B cell (primary cell): ENCODE measurements around the gene CES4A. TPM values are rescaled to one million over a fixed set of nuclear protein-coding genes. Genes with fewer than 3 reads are reported as not detected.

Source experiments
- ATAC-seq: fragments of 200-7000 bp; cut with Tn5 transposase; one replicate; pipeline ENCODE4 v1.10.0; 2021; ENCODE audit warnings: low read depth, mild to moderate bottlenecking, moderate number of reproducible peaks, moderate library complexity
- CTCF ChIA-PET: fragments of 350-600 bp; sonication (Branson Sonifier 250); formaldehyde crosslinking; loops from one replicate; lab custom pipeline; 2021; ENCODE audit warnings: antibody characterized with exemption, inconsistent platforms; lab: Charles Lee
- POLR2A ChIA-PET: fragments of 350-600 bp; sonication (Branson Sonifier 250); formaldehyde crosslinking; loops from one replicate; lab custom pipeline; 2021; ENCODE audit warnings: antibody characterized with exemption; lab: Charles Lee
- DNase-seq: peaks from one replicate; pipeline ENCODE4 v3.0.0; 2013
- H2AFZ ChIP-seq: 2 replicates; pipeline ENCODE4 v1.6.1; 2012; ENCODE audit warnings: mild to moderate bottlenecking, low read depth, low read length; ENCODE audit not compliant: insufficient read depth, poor library complexity, severe bottlenecking
- H3K27ac ChIP-seq, 2 donors: 1 replicate in 1 of 2; 2 replicates in 1 of 2; pipeline ENCODE4 v1.5.1; 2012 to 2013; ENCODE audit warnings: low read length in 2 of 2, mild to moderate bottlenecking in 2 of 2, moderate library complexity in 1 of 2
- H3K27me3 ChIP-seq, 4 experiments: fragments of 200-600 bp in 1 of 4; sonication (generic) in 1 of 4; replicated peaks in 1 of 4; 1 replicate in 2 of 4; 2 replicates in 2 of 4; pipeline versions ENCODE4 v1.6.1 to v1.7.0; 2013 to 2016; ENCODE audit warnings: low read length in 3 of 4, mild to moderate bottlenecking in 2 of 4, mixed read lengths in 1 of 4, moderate library complexity in 1 of 4; ENCODE audit not compliant: insufficient read depth in 4 of 4, control insufficient read depth in 3 of 4; ENCODE audit errors: control extremely low read depth in 1 of 4
- H3K36me3 ChIP-seq, 2 experiments: replicated peaks in 1 of 2; 1 replicate in 1 of 2; 2 replicates in 1 of 2; pipeline versions ENCODE4 v1.6.1 to v1.7.1; 2013; ENCODE audit warnings: low read length in 1 of 2; ENCODE audit not compliant: insufficient read depth in 2 of 2, control insufficient read depth in 1 of 2; ENCODE audit errors: control extremely low read depth in 1 of 2, extremely low read depth in 1 of 2
- H3K4me1 ChIP-seq, 2 donors: fragments of 200-600 bp in 1 of 2; sonication (generic) in 1 of 2; 1 replicate in 1 of 2; 2 replicates in 1 of 2; pipeline versions ENCODE4 v1.5.1 to v1.6.1; 2013 to 2017; ENCODE audit warnings: low read length in 2 of 2; ENCODE audit not compliant: control insufficient read depth in 2 of 2, insufficient read depth in 2 of 2
- H3K4me2 ChIP-seq: replicated peaks from 2 replicates; pipeline ENCODE3; 2012; ENCODE audit warnings: mild to moderate bottlenecking, low read depth, low read length; ENCODE audit not compliant: poor library complexity, severe bottlenecking
- H3K4me3 ChIP-seq, 5 experiments: fragments of 200-600 bp in 1 of 5; sonication (generic) in 1 of 5; 1 replicate in 3 of 5; 2 replicates in 2 of 5; pipeline versions ENCODE4 v1.5.1 to v1.7.0; 2011 to 2016; ENCODE audit warnings: low read length in 4 of 5, mild to moderate bottlenecking in 4 of 5, low read depth in 2 of 5, control low read depth in 1 of 5, moderate library complexity in 1 of 5; ENCODE audit not compliant: insufficient read depth in 1 of 5; ENCODE audit errors: control extremely low read depth in 1 of 5, extremely low read depth in 1 of 5
- H3K79me2 ChIP-seq: fragments of 200-600 bp; sonication (generic); one replicate; pipeline ENCODE4 v1.6.0; 2016; ENCODE audit warnings: low read length; ENCODE audit not compliant: control insufficient read depth, insufficient read depth
- H3K9ac ChIP-seq: fragments of 200-600 bp; sonication (generic); 2 replicates; pipeline ENCODE4 v1.6.1; 2017; ENCODE audit warnings: mild to moderate bottlenecking, low read length, moderate library complexity
- H3K9me3 ChIP-seq, 3 donors: one replicate each; pipeline versions ENCODE4 v1.6.1 to v1.7.1; 2013; ENCODE audit warnings: low read length in 2 of 3; ENCODE audit not compliant: control insufficient read depth in 2 of 3, insufficient read depth in 1 of 3; ENCODE audit errors: control extremely low read depth in 1 of 3
- H4K20me1 ChIP-seq: 2 replicates; pipeline ENCODE4 v1.6.0; 2012; ENCODE audit warnings: mild to moderate bottlenecking, low read length; ENCODE audit not compliant: insufficient read depth, control insufficient read depth, poor library complexity, severe bottlenecking
- H3K27ac Mint-ChIP-seq: one replicate; pipeline ENCODE4 v1.8.0; 2021; ENCODE audit warnings: mixed read lengths
- H3K27me3 Mint-ChIP-seq: one replicate; pipeline ENCODE4 v1.8.0; 2021; ENCODE audit warnings: mixed read lengths
- H3K4me1 Mint-ChIP-seq: one replicate; pipeline ENCODE4 v1.8.0; 2021; ENCODE audit warnings: mixed read lengths
- H3K4me3 Mint-ChIP-seq: one replicate; pipeline ENCODE4 v1.8.0; 2021; ENCODE audit warnings: mixed read lengths
- H3K9me3 Mint-ChIP-seq: one replicate; pipeline ENCODE4 v1.8.0; 2022; ENCODE audit warnings: mixed read lengths; ENCODE audit not compliant: insufficient read depth
- EZH2 ChIP-seq: IDR thresholded peaks from 2 replicates; pipeline ENCODE4 v1.6.1; 2012; ENCODE audit warnings: borderline replicate concordance, low read depth, mild to moderate bottlenecking, moderate library complexity, low read length; ENCODE audit not compliant: insufficient read depth, poor library complexity, severe bottlenecking
- whole genome bisulfite sequencing: methylation state at CpG from one replicate; pipeline ENCODE4 v1.1.5; 2013; ENCODE audit warnings: missing lambda C conversion rate; ENCODE audit not compliant: insufficient coverage; 5-methylcytosine and 5-hydroxymethylcytosine counted together
- intact Hi-C: fragments of 100-400 bp; cut with micrococcal nuclease; formaldehyde crosslinking; loops from one replicate; pipeline ENCODE4 v1.10.0; 2022
- polyA plus RNA-seq: library from polyadenylated mRNA; depleted of rRNA; stranded (reverse); fragments of >200 nt; gene quantifications from 2 replicates; pipeline ENCODE4 v1.2.3, GENCODE V29; 2012
- total RNA-seq, 2 donors: library from RNA; stranded (reverse); fragments of 120-200 nt in 1 of 2; gene quantifications; 1 replicate in 1 of 2; 2 replicates in 1 of 2; pipeline versions ENCODE4 v1.2.3 to v1.2.4, GENCODE V29; 2013 to 2022
- TF ChIP-seq, protein P1 (sequence below): fragments of 200-600 bp; IDR thresholded peaks from one replicate; pipeline ENCODE4 v1.8.0; 2022; ENCODE audit warnings: antibody characterized with exemption, mild to moderate bottlenecking

The CES4A gene
- total and polyA plus RNA-seq, 2 donors (not counting 1 experiment from before 2014, with no cell fraction given): 8.4 to 17.3 TPM

GRCh38 chr16:66952430-66953110, 35.8 kb upstream of the CES4A start:
- Histone ChIP-seq H3K4me3 (no peak overlapping the region), H3K4me1 (peaks cover 11 to 20% of the 10 kb centered on the region in 2 donors), H4K20me1 (no peaks in the 10 kb centered on the region), H3K79me2 (no peaks in the 10 kb centered on the region), H3K9me3 (peaks cover 0 to 12% (median 0%) of the 10 kb centered on the region in 3 donors), H3K9ac (no peak overlapping the region), H3K27ac (no peak overlapping the region), H2AFZ (no peak overlapping the region), H3K27me3 (peaks cover 0 to 38% (median 21%) of the 10 kb centered on the region in 4 experiments), H3K4me2 (no peak overlapping the region), H3K36me3 (no peaks in the 10 kb centered on the region)
- peaks cover 57% of the 10 kb centered on the region for H3K27me3 Mint-ChIP-seq
- peaks cover 13% of the 10 kb centered on the region for H3K4me1 Mint-ChIP-seq
- ChIA-PET CTCF (interaction anchor here (1.0 to 1.5 kb wide), 4 partner anchors 10 to 568 kb away, joined by 3 to 4 read pairs (median 4); no protein-coding TSS in a partner anchor), POLR2A (no interaction called here)
- WGBS: no CpG with 5 or more reads among the region's 7 CpGs
- no peak overlapping the region for H3K27ac Mint-ChIP-seq
- intact Hi-C loops: no loop called here
- no peak for ATAC-seq
- TF ChIP-seq EZH2: no peak
- no peak overlapping the region for H3K4me3 Mint-ChIP-seq
- no peaks in the 10 kb centered on the region for H3K9me3 Mint-ChIP-seq
- no peak for DNase-seq

GRCh38 chr16:66953462-66954096, 34.8 kb upstream of the CES4A start:
- POLR2A ChIA-PET: interaction anchor here (0.6 to 0.7 kb wide), 3 partner anchors 60 to 543 kb away, joined by 3 read pairs; no protein-coding TSS in a partner anchor
- Mint-ChIP-seq H3K27me3 (peaks cover 58% of the 10 kb centered on the region), H3K27ac (no peak overlapping the region), H3K9me3 (no peaks in the 10 kb centered on the region), H3K4me1 (peaks cover 2% of the 10 kb centered on the region), H3K4me3 (no peak overlapping the region)
- Histone ChIP-seq H3K9ac (no peak overlapping the region), H3K27ac (no peak overlapping the region), H3K4me3 (no peak overlapping the region), H3K4me2 (no peak overlapping the region), H3K4me1 (peaks cover 5 to 10% of the 10 kb centered on the region in 2 donors), H3K79me2 (no peaks in the 10 kb centered on the region), H3K36me3 (no peaks in the 10 kb centered on the region), H3K27me3 (peaks cover 0 to 28% (median 16%) of the 10 kb centered on the region in 4 experiments), H2AFZ (no peak overlapping the region), H4K20me1 (no peaks in the 10 kb centered on the region), H3K9me3 (peaks cover 0 to 6% (median 0%) of the 10 kb centered on the region in 3 donors)
- WGBS: 83% methylated on average over 9 of the region's 10 CpGs
- CTCF ChIA-PET: interaction anchor here (0.6 to 1.7 kb wide), 13 partner anchors 10 to 1431 kb away, joined by 3 to 14 read pairs (median 4); no protein-coding TSS in a partner anchor
- no peak for TF ChIP-seq EZH2
- TF ChIP-seq, protein P1, sequence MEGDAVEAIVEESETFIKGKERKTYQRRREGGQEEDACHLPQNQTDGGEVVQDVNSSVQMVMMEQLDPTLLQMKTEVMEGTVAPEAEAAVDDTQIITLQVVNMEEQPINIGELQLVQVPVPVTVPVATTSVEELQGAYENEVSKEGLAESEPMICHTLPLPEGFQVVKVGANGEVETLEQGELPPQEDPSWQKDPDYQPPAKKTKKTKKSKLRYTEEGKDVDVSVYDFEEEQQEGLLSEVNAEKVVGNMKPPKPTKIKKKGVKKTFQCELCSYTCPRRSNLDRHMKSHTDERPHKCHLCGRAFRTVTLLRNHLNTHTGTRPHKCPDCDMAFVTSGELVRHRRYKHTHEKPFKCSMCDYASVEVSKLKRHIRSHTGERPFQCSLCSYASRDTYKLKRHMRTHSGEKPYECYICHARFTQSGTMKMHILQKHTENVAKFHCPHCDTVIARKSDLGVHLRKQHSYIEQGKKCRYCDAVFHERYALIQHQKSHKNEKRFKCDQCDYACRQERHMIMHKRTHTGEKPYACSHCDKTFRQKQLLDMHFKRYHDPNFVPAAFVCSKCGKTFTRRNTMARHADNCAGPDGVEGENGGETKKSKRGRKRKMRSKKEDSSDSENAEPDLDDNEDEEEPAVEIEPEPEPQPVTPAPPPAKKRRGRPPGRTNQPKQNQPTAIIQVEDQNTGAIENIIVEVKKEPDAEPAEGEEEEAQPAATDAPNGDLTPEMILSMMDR: no peak
- intact Hi-C loops: loop anchor here (1.0 to 2.0 kb wide), 3 partner anchors 58 to 232 kb away; no protein-coding TSS in a partner anchor
- ATAC-seq (no peak), DNase-seq (no peak)
